Heart left ventricle (tissue), 13 donors: ENCODE data around the gene TNS3.

ENCODE experiments used
- POLR2A ChIP-seq, 2 donors: fragments of 450-650 bp; IDR thresholded peaks; one replicate each; pipeline ENCODE4 v1.6.1; 2017; ENCODE audit warnings: antibody characterized with exemption in 2 of 2, mild to moderate bottlenecking in 2 of 2, moderate library complexity in 2 of 2
- TF ChIP-seq, protein P1 (sequence below), 12 donors: fragments of 200-600 bp; sonication (generic) in 4 of 12; IDR thresholded peaks; one replicate each; pipeline versions ENCODE4 v1.5.0 to v1.8.0; 2018 to 2022; ENCODE audit warnings: antibody characterized with exemption in 12 of 12, mild to moderate bottlenecking in 5 of 12
- donor health status: ischemic (EF 13 %, LVEDD 7.1; RV severe dilation, severe dysfunction).
- donor health status: DM: no; HTN: yes; CAD: no.
- donor health status: DM: no; HTN: no; CAD: no.
- donor health status: ischemic (EF 25% LVEDD 6.9; RV normal size, moderate dysfunction).
- donor health status: ischemic (EF 25% LVEDD 5.7; RV mildly dilated, moderate dysfunction).
- donor health status: ischemic (EF 35%, LVEDD 5.7; RV mildly dilated, moderate dysfunction).
- donor health status: nonischemic (EF 11% LVEDD 7.7; RV severe dilation, severe dysfunction).
- donor health status: DM: yes; HTN: yes; CAD: no.
- donor health status: PGD.
- donor health status: ischemic (EF 29% LVEDD 5.4; RV normal size, mild dysfunction).
- donor health status: nonischemic (EF 23%, LVEDD 6.1; RV moderate dilation, normal function).

DNA sequence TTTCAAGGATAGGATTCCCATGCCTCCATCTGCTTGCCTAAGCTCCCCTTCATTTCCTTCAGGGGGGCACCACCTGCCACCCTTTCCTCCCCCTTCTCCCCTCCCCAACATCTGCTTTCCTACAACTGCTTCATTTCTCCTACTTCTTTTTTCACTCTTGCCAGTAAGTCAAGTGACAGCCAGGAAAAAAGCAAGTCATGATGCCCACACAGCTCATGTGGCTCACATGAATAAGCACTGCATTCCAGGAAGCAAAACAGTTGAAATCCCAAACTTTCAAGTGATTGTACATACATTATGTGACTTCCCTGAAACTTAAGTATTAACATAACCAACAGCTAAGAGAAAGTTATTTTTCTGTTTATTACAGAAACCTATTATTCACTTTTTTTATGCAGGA is 78.6 kb downstream of the TNS3 start:
- TF ChIP-seq, protein P1, sequence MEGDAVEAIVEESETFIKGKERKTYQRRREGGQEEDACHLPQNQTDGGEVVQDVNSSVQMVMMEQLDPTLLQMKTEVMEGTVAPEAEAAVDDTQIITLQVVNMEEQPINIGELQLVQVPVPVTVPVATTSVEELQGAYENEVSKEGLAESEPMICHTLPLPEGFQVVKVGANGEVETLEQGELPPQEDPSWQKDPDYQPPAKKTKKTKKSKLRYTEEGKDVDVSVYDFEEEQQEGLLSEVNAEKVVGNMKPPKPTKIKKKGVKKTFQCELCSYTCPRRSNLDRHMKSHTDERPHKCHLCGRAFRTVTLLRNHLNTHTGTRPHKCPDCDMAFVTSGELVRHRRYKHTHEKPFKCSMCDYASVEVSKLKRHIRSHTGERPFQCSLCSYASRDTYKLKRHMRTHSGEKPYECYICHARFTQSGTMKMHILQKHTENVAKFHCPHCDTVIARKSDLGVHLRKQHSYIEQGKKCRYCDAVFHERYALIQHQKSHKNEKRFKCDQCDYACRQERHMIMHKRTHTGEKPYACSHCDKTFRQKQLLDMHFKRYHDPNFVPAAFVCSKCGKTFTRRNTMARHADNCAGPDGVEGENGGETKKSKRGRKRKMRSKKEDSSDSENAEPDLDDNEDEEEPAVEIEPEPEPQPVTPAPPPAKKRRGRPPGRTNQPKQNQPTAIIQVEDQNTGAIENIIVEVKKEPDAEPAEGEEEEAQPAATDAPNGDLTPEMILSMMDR (IDR thresholded peaks at IDR 0.05) = no peak
- TF ChIP-seq POLR2A (IDR thresholded peaks at IDR 0.05) = no peak
